Trophoblast cell (in vitro differentiated cells and primary cell): ENCODE results near the gene PAX5.

ENCODE experiments used
- DNase-seq, 2 donors: peaks; one replicate each; pipeline ENCODE4 v3.0.0-alpha.2; 2016
- H2AFZ ChIP-seq: 2 replicates; pipeline ENCODE4 v1.6.1; 2013; ENCODE audit warnings: low read length, moderate library complexity, mild to moderate bottlenecking; ENCODE audit not compliant: insufficient read depth, poor library complexity
- H2AK5ac ChIP-seq: 2 replicates; pipeline ENCODE4 v1.6.1; 2013; ENCODE audit warnings: mild to moderate bottlenecking, low read length
- H2BK120ac ChIP-seq: 2 replicates; pipeline ENCODE4 v1.6.1; 2013; ENCODE audit warnings: low read length, mild to moderate bottlenecking, moderate library complexity; ENCODE audit not compliant: insufficient read depth, poor library complexity
- H2BK12ac ChIP-seq: 2 replicates; pipeline ENCODE4 v1.6.1; 2013; ENCODE audit warnings: mild to moderate bottlenecking, low read length, moderate library complexity
- H2BK5ac ChIP-seq: 2 replicates; pipeline ENCODE4 v1.6.1; 2013; ENCODE audit warnings: low read length, low read depth, moderate library complexity, mild to moderate bottlenecking; ENCODE audit not compliant: poor library complexity
- H3K14ac ChIP-seq: 2 replicates; pipeline ENCODE4 v1.6.1; 2013; ENCODE audit warnings: mild to moderate bottlenecking, low read length
- H3K18ac ChIP-seq: 2 replicates; pipeline ENCODE4 v1.6.1; 2013; ENCODE audit warnings: mild to moderate bottlenecking, low read length
- H3K23ac ChIP-seq: 2 replicates; pipeline ENCODE4 v1.6.1; 2013; ENCODE audit warnings: low read length
- H3K27ac ChIP-seq: 2 replicates; pipeline ENCODE4 v1.5.1; 2013; ENCODE audit warnings: low read depth, mild to moderate bottlenecking, inconsistent platforms, low read length, moderate library complexity
- H3K27me3 ChIP-seq: 2 replicates; pipeline ENCODE4 v1.6.1; 2013; ENCODE audit warnings: inconsistent platforms, mild to moderate bottlenecking, low read length, moderate library complexity; ENCODE audit not compliant: insufficient read depth
- H3K36me3 ChIP-seq, 2 experiments: 1 replicate in 1 of 2; 2 replicates in 1 of 2; pipeline ENCODE4 v1.6.1; 2013; ENCODE audit warnings: low read length in 2 of 2, mild to moderate bottlenecking in 2 of 2, moderate library complexity in 1 of 2; ENCODE audit not compliant: insufficient read depth in 2 of 2, control insufficient read depth in 1 of 2
- H3K4ac ChIP-seq: 2 replicates; pipeline ENCODE4 v1.6.1; 2013; ENCODE audit warnings: low read depth, mild to moderate bottlenecking, low read length, moderate library complexity
- H3K4me1 ChIP-seq, 2 experiments: 1 replicate in 1 of 2; 2 replicates in 1 of 2; pipeline ENCODE4 v1.6.1; 2013; ENCODE audit warnings: low read length in 2 of 2, mild to moderate bottlenecking in 2 of 2, moderate library complexity in 1 of 2; ENCODE audit not compliant: insufficient read depth in 2 of 2, control insufficient read depth in 1 of 2
- H3K4me2 ChIP-seq: 2 replicates; pipeline ENCODE4 v1.6.1; 2013; ENCODE audit warnings: inconsistent platforms, mild to moderate bottlenecking, low read length, moderate library complexity
- H3K4me3 ChIP-seq: 2 replicates; pipeline ENCODE4 v1.5.1; 2013; ENCODE audit warnings: mild to moderate bottlenecking, low read depth, low read length, inconsistent platforms
- H3K79me1 ChIP-seq: one replicate; pipeline ENCODE4 v1.6.1; 2013; ENCODE audit warnings: low read length
- H3K79me2 ChIP-seq: 2 replicates; pipeline ENCODE4 v1.6.1; 2013; ENCODE audit warnings: low read length, mild to moderate bottlenecking; ENCODE audit not compliant: control insufficient read depth, insufficient read depth, poor library complexity
- H3K9ac ChIP-seq: 2 replicates; pipeline ENCODE4 v1.6.1; 2013; ENCODE audit warnings: mild to moderate bottlenecking, low read length
- H3K9me3 ChIP-seq: 2 replicates; pipeline ENCODE4 v1.6.1; 2013; ENCODE audit warnings: low read depth, mild to moderate bottlenecking, control low read depth, inconsistent platforms, low read length; ENCODE audit not compliant: insufficient read depth
- H4K12ac ChIP-seq: 2 replicates; pipeline ENCODE4 v1.6.1; 2013; ENCODE audit warnings: low read depth, mild to moderate bottlenecking, low read length, moderate library complexity
- H4K8ac ChIP-seq: 2 replicates; pipeline ENCODE4 v1.6.1; 2013; ENCODE audit warnings: low read depth, mild to moderate bottlenecking, low read length, moderate library complexity
- H4K91ac ChIP-seq: one replicate; pipeline ENCODE4 v1.6.1; 2013; ENCODE audit warnings: low read depth, mild to moderate bottlenecking, low read length, moderate library complexity
- whole genome bisulfite sequencing: extraction: QIAGEN DNeasy Blood & Tissue Kit; methylation state at CpG from one replicate; pipeline ENCODE4 v1.1.7; 2013; ENCODE audit warnings: missing lambda C conversion rate; ENCODE audit not compliant: insufficient read length, insufficient coverage; ENCODE audit errors: extremely low coverage; 5-methylcytosine and 5-hydroxymethylcytosine counted together

The PAX5 gene

GRCh38 chr9:36993933-36994764, 39.9 kb downstream of the PAX5 start:
- Histone ChIP-seq H3K4me3 (no peak overlapping the region), H3K9me3 (peaks cover 5% of the 10 kb centered on the region), H3K36me3 (no peaks in the 10 kb centered on the region), H3K23ac (no peak overlapping the region), H3K9ac (no peak overlapping the region), H3K27ac (no peak overlapping the region), H4K91ac (no peak overlapping the region), H2BK120ac (no peak overlapping the region), H3K79me1 (no peaks in the 10 kb centered on the region), H4K12ac (no peak overlapping the region), H2BK5ac (no peak overlapping the region), H3K27me3 (no peaks in the 10 kb centered on the region), H3K18ac (no peak overlapping the region), H2AK5ac (no peak overlapping the region), H3K4me1 (peaks cover 8 to 15% of the 10 kb centered on the region in 2 experiments), H4K8ac (no peak overlapping the region), H3K79me2 (no peaks in the 10 kb centered on the region), H3K4me2 (no peak overlapping the region), H3K14ac (no peak overlapping the region), H2AFZ (no peak overlapping the region), H3K4ac (no peak overlapping the region), H2BK12ac (no peak overlapping the region)
- no CpG with 5 or more reads among the region's 19 CpGs for WGBS
- no peak for DNase-seq

GRCh38 chr9:36992501-36993316, 41.4 kb downstream of the PAX5 start:
- Histone ChIP-seq H3K14ac (no peak overlapping the region), H3K4me3 (no peak overlapping the region), H2BK12ac (no peak overlapping the region), H4K91ac (no peak overlapping the region), H3K79me2 (no peaks in the 10 kb centered on the region), H3K79me1 (no peaks in the 10 kb centered on the region), H3K4ac (no peak overlapping the region), H2BK120ac (no peak overlapping the region), H2AK5ac (no peak overlapping the region), H4K12ac (no peak overlapping the region), H3K36me3 (no peaks in the 10 kb centered on the region), H3K27me3 (peaks cover 8% of the 10 kb centered on the region), H4K8ac (no peak overlapping the region), H2AFZ (no peak overlapping the region), H3K18ac (no peak overlapping the region), H3K9ac (no peak overlapping the region), H3K4me2 (no peak overlapping the region), H3K27ac (no peak overlapping the region), H3K4me1 (peaks cover 8 to 14% of the 10 kb centered on the region in 2 experiments), H3K9me3 (peaks cover 5% of the 10 kb centered on the region), H2BK5ac (no peak overlapping the region), H3K23ac (no peak overlapping the region)
- whole genome bisulfite sequencing: no CpG with 5 or more reads among the region's 7 CpGs
- DNase-seq: no peak

GRCh38 chr9:36991516-36992134, 42.4 kb downstream of the PAX5 start:
- Histone ChIP-seq H4K91ac (no peak overlapping the region), H3K9me3 (peaks cover 5% of the 10 kb centered on the region), H3K9ac (no peak overlapping the region), H3K4me2 (no peak overlapping the region), H3K27ac (no peak overlapping the region), H2AK5ac (no peak overlapping the region), H2BK5ac (no peak overlapping the region), H3K4ac (no peak overlapping the region), H3K4me3 (no peak overlapping the region), H3K18ac (no peak overlapping the region), H4K12ac (no peak overlapping the region), H4K8ac (no peak overlapping the region), H3K79me1 (no peaks in the 10 kb centered on the region), H3K4me1 (peaks cover 3 to 6% of the 10 kb centered on the region in 2 experiments), H3K23ac (no peak overlapping the region), H3K27me3 (peaks cover 18% of the 10 kb centered on the region), H2AFZ (no peak overlapping the region), H3K79me2 (no peaks in the 10 kb centered on the region), H3K36me3 (no peaks in the 10 kb centered on the region), H3K14ac (no peak overlapping the region), H2BK12ac (no peak overlapping the region), H2BK120ac (no peak overlapping the region)
- no CpG with 5 or more reads among the region's 6 CpGs for WGBS
- DNase-seq: peak; percentile 23 to 78

- Histone ChIP-seq H3K18ac (no peak overlapping the region), H2BK5ac (no peak overlapping the region), H3K4me1 (no peaks in the 10 kb centered on the region), H3K9ac (no peak overlapping the region), H3K9me3 (peaks cover 9% of the 10 kb centered on the region), H4K91ac (no peak overlapping the region), H3K27ac (no peak overlapping the region), H2BK12ac (no peak overlapping the region), H4K8ac (no peak overlapping the region), H3K4me2 (no peak overlapping the region), H3K4me3 (no peak overlapping the region), H3K4ac (no peak overlapping the region), H3K27me3 (peaks cover 43% of the 10 kb centered on the region), H3K79me2 (no peaks in the 10 kb centered on the region), H4K12ac (no peak overlapping the region), H3K23ac (no peak overlapping the region), H2BK120ac (no peak overlapping the region), H2AK5ac (no peak overlapping the region), H3K14ac (no peak overlapping the region), H3K36me3 (no peaks in the 10 kb centered on the region), H2AFZ (no peak overlapping the region), H3K79me1 (no peaks in the 10 kb centered on the region)
- DNase-seq: no peak
- WGBS: no CpG with 5 or more reads among the region's 6 CpGs
Observed at GRCh38 chr9:36988848-36989247, 45.2 kb downstream of the PAX5 start.
